AG09319 (cell line): Measurements from ENCODE around the gene PIK3CB.
A peak's percentile ranks its signal among the peaks of the same experiment; 100 is the strongest.

ENCODE experiments used
- DNase-seq: peaks from one replicate; pipeline ENCODE4 v3.0.0-alpha.2; 2010; ENCODE audit warnings: low read depth; ENCODE audit errors: extremely low read depth
- TF ChIP-seq, protein P1 (sequence below): IDR thresholded peaks from 2 replicates; pipeline ENCODE4 v1.5.1; 2011; ENCODE audit warnings: low read depth, mild to moderate bottlenecking, inconsistent platforms, low read length, moderate library complexity

PIK3CB gene

DNA sequence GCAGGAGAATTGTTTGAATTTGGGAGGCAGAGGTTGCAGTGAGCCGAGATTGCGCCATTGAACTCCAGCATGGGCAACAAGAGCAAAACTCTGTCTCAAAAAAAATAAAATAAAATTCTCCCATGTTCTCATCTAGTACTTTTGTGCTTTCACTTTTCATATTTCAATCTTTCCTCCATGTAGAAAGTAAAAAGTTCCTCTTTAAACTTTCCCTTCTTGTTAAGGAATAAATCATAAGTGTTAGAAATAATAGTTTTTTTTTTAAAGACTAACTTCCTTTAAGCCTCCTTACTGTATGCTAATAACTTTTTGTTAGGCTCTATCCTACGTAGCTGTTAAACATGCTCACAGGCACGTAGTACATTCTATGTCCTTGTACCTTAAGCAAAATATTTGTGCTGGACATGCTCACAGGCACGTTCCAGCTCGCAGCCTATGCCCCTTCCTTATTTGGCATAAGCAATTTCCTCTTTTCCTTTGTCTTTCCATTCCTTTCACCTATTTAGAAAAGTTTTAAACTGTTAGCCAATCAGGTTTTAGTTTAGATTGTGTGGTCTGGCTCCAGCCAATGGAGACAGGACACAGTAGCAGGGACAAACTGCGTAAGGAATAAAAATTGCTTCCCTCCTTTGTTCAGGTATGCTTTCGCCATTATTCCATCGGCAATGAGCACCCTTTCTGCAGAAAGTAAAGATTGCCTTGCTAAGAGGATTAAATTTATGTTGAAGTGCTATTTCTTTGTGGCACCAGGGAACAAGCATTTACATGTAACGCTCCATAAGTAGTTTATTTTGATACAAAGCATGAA is 38.9 kb upstream of the PIK3CB start:
- DNase-seq = no peak
- TF ChIP-seq, protein P1, sequence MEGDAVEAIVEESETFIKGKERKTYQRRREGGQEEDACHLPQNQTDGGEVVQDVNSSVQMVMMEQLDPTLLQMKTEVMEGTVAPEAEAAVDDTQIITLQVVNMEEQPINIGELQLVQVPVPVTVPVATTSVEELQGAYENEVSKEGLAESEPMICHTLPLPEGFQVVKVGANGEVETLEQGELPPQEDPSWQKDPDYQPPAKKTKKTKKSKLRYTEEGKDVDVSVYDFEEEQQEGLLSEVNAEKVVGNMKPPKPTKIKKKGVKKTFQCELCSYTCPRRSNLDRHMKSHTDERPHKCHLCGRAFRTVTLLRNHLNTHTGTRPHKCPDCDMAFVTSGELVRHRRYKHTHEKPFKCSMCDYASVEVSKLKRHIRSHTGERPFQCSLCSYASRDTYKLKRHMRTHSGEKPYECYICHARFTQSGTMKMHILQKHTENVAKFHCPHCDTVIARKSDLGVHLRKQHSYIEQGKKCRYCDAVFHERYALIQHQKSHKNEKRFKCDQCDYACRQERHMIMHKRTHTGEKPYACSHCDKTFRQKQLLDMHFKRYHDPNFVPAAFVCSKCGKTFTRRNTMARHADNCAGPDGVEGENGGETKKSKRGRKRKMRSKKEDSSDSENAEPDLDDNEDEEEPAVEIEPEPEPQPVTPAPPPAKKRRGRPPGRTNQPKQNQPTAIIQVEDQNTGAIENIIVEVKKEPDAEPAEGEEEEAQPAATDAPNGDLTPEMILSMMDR = no peak

DNA sequence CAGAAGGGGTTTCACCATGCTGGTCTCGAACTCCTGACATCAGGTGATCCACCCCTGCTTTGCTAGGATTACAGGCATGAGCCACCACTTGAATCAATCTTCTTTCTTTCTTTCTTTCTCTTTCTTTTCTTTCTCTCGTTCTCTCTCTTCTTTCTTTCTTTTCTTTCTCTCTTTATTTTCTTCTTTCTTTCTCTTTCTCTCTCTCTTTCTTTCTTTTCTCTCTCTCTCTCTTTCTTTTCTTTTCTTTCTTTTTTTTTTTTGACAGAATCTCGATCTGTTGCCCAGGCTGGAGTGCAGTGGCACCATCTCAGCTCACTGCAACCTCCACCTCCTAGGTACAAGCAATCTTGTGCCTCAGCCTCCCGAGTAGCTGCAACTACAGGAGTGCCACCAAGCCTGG is 37.9 kb upstream of the PIK3CB start:
- DNase-seq = no peak
- TF ChIP-seq, protein P1 = no peak

DNA sequence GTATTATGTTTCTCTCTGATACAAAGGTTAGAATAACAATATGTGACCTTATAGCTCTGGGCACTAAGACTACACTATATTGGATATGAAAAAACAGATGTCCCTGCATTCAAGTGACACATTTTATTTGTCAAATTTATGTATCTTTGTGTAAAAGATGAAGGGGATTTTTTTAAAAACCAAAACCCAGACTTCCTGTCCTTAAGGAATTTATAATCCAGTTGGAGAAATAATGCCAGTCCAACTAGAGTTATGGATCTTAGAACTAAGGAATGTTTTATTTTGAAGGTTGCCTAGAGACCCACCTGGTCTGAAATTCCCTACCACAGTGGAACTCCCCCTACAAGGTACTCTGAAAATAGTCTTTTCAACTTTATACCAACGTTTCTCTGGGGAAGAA is 33.3 kb upstream of the PIK3CB start:
- TF ChIP-seq, protein P1 = no peak
- DNase-seq = no peak

DNA sequence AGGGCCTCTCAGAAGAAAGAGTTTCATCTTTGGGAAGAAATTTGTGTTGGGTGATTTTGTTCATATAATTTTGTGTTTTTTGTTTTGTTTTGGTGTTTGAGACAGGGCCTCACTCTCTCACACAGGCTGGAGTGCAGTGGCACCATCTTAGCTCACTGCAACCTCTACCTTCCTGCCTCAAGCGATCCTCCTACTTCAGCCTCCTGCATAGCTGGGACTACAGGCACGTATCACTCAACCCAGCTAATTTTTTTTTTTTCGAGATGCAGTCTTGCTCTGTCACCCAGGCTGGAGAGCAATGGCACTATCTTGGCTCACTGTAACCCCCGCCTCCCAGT is 29.0 kb upstream of the PIK3CB start:
- no peak for DNase-seq
- TF ChIP-seq, protein P1 = no peak

DNA sequence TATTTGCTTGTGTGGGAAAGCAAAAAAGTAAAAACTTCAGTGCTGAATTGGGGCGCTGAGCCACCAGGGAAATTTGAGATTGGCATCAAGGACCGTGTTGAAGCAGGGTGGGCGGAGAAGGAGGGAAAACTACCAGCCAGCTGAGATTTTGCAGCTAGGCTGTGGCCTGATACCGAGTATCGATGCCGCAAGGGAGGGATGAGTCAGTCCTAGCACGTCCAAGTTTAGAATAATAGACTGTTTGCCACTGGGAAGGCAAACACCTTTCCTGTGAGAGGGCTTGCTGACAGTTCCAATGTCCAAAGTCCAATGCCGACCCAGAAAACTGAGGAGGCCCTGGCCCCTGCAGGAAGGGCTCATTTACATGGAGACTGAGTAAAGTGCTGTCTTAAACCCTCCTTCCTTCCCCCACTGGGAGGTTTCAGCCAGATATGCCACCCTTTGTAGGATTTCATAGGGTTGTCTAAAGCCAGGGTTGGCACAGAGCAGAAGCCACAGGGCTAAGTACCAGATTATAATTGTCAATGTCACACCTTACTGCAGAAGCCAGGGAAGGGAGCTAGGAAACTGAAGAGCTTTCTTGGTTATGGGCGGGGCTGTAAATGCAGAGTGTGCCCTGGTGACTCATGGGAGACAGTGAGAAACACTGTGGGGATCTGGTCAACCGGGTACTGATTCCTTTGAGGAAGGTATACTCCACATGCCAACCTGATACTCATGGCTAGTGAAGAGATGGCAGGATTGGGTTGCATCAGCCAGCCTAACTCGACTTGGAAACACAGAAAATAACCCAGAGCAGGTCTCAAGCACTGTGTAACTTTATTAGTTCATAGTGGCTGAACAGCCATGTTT is 28.4 kb upstream of the PIK3CB start:
- TF ChIP-seq, protein P1 = no peak
- peak; percentile 16 for DNase-seq

DNA sequence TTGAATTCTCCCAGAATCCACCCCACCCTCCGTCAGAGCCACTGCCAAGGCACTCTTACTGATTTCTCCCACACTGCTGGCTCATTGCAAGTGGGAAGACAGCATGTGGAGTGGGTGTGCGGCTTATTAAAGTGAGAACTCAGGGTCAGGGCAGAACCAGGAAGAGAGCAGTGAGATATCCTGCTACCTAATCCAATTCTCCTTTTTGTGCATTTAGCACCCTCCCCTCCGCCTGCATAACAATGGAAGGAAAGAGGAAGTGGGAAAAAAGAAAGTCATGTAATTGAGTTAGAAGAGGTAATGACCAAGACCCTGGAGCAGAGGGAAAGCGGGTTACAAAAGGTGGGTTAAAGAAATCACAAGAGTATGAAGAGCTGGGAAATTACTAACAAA is 27.8 kb upstream of the PIK3CB start:
- TF ChIP-seq, protein P1 = no peak
- DNase-seq = no peak

DNA sequence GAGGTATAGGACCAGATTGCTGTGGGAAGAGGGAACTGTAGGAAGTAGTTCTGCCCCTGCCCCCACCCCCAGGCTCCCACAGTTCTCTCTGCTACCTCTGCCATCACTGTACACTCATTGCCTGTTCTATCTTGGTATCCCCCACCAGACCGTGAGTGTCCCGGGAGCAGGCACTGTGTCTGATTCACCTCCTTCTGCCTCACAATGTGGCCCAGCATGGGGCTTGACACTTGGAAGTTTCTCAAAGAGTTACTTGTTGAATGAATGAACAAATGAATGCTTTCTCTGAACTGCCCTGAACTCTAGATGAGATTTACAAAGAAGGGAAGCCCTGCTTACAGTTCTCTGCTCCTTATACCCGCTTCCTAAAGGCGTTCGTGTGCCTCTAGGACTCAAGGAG is 27.1 kb upstream of the PIK3CB start:
- TF ChIP-seq, protein P1 = no peak
- no peak for DNase-seq
